HEK293T (cell line): Measurements from ENCODE around the gene NTSR1.

ENCODE experiments used
- ELF4 ChIP-seq: fragments of 450-650 bp; IDR thresholded peaks from 2 replicates; pipeline ENCODE4 v1.6.1; 2017; ENCODE audit warnings: antibody characterized with exemption
- FOXM1 ChIP-seq: fragments of 450-650 bp; IDR thresholded peaks from 2 replicates; pipeline ENCODE4 v1.6.1; 2017; ENCODE audit warnings: mild to moderate bottlenecking, borderline replicate concordance
- NFRKB ChIP-seq: fragments of 450-650 bp; IDR thresholded peaks from 2 replicates; pipeline ENCODE4 v1.6.1; 2016; ENCODE audit warnings: mild to moderate bottlenecking, moderate library complexity
- SP1 ChIP-seq: fragments of 450-650 bp; IDR thresholded peaks from 2 replicates; pipeline ENCODE4 v1.6.1; 2017

DNA sequence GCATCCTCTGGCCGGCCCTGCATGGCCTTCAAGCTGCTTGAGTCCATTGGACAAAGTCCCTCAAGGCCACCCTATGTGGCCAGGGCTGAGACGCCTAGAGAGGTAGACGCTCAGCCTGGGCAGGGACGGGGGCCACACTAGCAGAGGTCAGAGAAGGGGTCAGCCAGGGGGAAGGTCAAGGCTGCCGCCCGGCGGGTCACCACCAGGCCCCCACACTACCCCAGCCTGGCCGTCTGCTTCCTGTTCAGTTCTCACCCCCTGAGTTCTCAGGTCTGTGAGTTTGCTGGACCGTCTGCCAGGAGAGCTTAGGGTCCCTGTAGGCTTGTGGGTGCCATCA, 37.3 kb downstream of the NTSR1 start:
- TF ChIP-seq ELF4, result no peak
- TF ChIP-seq NFRKB, result no peak
- TF ChIP-seq FOXM1, result no peak
- TF ChIP-seq SP1, result no peak
